Ramos (cell line): Measurements from ENCODE around the gene SLC1A2.

Experiments
- in situ Hi-C: fragments of 300-500 bp; cut with MboI; formaldehyde crosslinking; loops from one replicate; pipeline ENCODE4 v1.14.3; 2022; ENCODE audit warnings: low sequenced_read_pairs; ENCODE audit not compliant: unreplicated experiment

SLC1A2 gene

GRCh38 chr11:35414776-35415175 lies 4.6 kb downstream of the SLC1A2 start:
- in situ Hi-C loops: no loop called here

- in situ Hi-C loops: no loop called here
Measured at GRCh38 chr11:35414311-35414710, 5.0 kb downstream of the SLC1A2 start.

- in situ Hi-C loops: no loop called here
Measured at GRCh38 chr11:35413598-35413997, 5.8 kb downstream of the SLC1A2 start.

DNA sequence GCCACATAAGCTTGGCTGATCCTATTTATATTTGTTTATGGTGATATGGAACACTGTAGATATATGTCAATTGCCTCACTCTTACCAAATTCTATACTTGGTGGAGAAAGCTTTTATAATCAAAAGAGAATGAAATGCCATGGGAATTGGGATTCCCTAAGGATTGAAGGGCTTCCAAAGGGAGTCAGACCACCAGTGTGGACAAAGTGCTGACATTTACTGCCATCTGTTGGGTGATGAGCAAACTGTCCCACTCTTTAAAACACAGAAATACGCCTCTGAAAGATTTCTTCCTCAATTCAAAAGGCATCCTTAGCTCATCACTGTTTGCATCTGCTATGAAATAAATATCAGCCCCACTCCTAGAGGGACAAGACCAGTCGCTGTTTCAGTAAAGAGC lies 7.1 kb downstream of the SLC1A2 start:
- in situ Hi-C loops: no loop called here

- in situ Hi-C loops: loop anchor here (10.0 kb wide), 1 partner anchor 62 kb away; no protein-coding TSS in a partner anchor
Measured at GRCh38 chr11:35407041-35407440, 12.3 kb downstream of the SLC1A2 start.

GRCh38 chr11:35404388-35404775 lies 15.0 kb downstream of the SLC1A2 start:
- in situ Hi-C loops: loop anchor here (10.0 kb wide), 1 partner anchor 60 kb away; no protein-coding TSS in a partner anchor

DNA sequence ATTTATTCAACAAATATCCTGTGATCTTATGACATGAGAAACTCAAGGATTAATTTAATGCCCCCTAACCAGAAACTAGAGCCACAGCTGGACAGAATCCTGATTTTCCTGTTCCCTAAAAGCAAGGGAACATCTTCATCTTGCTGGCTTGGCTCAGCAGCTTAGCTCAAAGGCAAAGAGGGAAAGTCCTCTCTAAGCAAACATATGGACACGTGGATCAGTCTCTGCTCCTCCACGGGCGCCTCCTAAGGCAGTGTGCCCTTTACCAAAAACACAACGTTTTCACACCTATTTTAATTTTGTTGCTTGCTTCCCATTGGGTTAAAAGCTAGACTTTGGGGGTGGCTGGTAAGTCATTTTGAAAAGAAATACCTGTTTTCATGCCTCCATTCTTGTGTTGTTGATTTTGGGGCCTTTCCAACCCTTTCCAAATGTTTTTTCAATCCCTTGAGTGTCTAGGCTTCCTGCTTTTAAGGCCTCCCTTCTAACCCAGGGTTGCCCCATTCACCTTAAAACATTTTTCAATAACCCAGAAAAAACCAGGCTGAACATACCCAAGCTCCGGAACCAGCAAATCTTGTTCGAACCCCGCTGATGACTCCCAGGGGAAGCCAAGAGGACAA lies 15.5 kb downstream of the SLC1A2 start:
- in situ Hi-C loops: loop anchor here (10.0 kb wide), 1 partner anchor 59 kb away; no protein-coding TSS in a partner anchor

- in situ Hi-C loops: loop anchor here (10.0 kb wide), 1 partner anchor 58 kb away; no protein-coding TSS in a partner anchor
Measured at GRCh38 chr11:35402751-35403660, 16.4 kb downstream of the SLC1A2 start.

DNA sequence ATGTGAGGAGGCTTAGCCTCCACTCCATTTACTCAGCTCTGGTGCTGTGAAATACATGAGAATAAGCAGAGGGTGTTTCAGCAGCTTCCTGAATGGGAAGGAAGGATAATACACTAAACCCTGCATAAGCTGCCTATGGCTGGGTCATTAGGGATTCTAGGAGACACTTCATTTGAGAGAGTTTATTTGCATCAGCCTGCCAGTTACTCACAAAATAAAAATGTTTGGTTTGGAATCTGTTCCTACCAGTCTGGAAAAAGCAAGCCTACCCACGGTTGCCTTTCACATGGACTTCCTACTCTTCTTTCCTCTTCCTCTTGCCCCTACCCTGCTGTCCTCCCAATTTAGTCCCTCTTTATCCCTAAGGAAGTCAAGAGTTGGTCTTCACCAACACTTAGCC lies 20.5 kb downstream of the SLC1A2 start:
- in situ Hi-C loops: loop anchor here (25.0 kb wide), 1 partner anchor 812 kb away; no protein-coding TSS in a partner anchor

DNA sequence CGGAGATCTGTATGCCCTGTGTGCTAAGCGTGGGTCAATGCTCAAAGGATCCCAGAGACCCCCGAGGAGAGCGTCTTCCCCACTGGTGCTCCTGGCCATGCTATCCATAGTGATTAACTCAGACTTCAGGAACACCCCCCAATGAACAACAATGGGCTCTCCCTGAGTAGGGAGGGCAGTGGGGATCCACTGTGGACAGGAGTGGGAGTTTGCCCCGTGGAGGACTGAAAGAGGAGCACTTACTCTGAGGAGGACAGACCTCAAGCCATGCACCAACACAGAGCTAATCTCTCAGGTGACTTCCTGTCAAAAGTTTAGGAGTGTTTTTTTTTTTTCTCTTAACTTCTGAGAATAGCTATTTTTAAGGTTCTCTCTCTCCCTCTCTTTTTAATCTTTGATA lies 24.4 kb downstream of the SLC1A2 start:
- in situ Hi-C loops: loop anchor here (25.0 kb wide), 1 partner anchor 808 kb away; no protein-coding TSS in a partner anchor

DNA sequence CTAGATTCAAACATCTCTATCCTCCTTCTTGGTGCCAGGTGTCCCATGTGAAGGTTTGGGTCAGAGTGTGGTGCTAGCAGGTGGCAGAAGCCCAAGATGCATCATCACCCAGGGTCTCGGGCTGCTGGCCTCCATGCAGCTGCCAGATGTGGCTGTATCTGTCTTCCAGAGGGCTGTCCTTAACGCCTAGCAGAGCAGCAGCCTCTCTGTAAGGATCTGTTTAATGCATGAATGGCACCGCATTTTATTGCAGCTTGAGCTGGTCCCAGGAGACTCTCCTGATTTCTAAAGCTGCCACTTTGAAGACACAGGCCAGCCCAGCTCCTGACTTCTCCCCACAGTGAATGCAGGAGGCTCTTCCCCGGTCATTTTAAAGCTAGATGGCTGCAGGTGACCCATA lies 26.3 kb downstream of the SLC1A2 start:
- in situ Hi-C loops: loop anchor here (25.0 kb wide), 1 partner anchor 806 kb away; no protein-coding TSS in a partner anchor

DNA sequence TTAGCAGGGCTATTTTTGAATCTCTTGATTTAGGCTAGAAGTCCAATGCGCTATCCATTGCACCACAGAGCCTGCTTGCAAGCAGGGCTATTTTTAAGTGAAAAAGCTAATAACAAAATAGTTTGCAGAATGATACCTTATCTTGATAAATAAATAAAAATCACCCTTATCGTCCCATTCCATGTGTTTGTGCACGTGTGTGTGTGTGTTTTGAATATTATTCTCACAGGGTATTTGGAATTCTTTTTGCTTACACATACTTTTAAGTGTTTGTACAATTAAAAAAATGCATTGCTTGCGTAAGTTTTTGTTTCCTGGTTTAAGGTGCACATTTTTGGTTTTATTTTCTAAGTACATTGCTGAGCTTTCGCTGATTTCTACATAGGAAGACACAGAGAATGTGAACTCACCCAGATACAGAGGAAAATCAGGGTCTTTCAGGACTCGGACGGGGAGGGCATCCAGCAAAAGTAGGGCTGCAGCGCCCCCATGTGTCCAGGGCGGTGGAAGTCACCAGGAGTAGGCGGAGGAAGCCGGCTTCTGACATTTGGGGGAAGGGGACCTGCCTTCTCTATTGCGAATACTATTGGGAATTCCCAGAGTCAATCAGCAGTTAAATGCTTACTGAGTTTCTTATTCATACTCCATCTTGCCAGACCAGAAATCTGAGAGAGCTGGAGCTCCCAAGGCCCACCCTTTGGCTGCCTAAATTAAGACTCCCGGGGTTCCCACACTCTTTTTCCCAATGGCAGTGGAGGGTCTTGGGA lies 27.3 kb downstream of the SLC1A2 start:
- in situ Hi-C loops: loop anchor here (25.0 kb wide), 1 partner anchor 805 kb away; no protein-coding TSS in a partner anchor

DNA sequence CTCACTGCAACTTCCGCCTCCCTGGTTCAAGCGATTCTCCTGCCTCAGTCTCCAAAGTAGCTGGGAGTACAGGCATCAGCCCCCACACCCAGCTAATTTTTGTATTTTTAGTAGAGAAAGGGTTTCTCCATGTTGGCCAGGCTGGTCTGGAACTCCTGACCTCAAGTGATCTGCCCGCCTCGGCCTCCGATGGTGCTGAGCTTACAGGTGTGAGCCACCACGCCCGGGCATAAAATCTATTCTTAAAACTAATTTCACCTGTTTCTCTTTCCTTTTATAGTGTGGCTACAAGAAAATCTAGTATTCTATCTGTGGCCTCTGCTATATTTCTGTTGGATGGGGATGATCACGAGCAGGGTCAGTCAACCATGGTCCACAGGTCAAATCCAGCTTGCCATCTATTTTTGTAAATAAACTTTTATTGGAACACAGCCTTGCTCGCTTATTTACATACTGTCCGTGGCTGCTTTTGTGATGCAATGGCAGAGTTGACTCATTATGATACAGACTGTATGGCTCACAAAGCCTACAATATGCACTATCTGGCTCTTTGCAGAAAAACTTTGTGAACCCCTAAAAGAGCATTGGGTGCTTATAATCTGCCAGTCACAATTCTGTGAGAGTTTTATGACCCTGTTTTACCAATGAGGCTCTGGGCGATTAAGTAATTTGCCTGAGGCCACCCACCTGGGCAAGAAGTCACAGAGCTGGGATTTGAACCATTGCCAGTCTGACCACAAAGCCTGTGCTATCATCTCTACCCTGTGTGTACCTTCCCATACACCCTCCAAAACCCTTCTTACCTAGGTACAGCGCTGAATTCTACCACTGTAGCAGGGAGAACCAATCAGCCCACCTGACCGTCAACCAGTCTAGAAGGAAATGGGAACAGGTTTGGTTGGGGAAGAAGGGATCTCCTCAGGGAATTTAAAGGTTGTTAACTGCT lies 28.3 kb downstream of the SLC1A2 start:
- in situ Hi-C loops: loop anchor here (25.0 kb wide), 1 partner anchor 804 kb away; no protein-coding TSS in a partner anchor

- in situ Hi-C loops: loop anchor here (25.0 kb wide), 1 partner anchor 803 kb away; no protein-coding TSS in a partner anchor
Measured at GRCh38 chr11:35389897-35390465, 29.4 kb downstream of the SLC1A2 start.

DNA sequence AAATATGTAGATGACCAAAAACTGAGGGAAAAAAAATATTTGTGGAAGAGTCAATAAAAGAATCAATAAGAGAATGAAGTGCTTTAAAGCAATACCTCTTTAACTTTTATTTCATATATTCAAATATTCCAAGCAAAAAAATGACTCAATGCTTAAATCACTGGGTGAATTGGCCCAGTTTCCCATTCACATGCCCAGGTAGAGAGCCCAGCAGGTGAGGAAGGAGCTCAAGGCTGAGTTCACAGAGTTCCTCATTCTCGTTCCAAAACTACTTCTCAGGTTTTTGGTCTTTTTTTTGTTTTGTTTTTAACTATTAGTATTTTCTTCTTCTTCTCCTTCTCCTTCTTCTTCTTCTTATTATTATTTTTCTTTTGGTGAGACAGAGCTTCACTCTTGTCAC lies 30.2 kb downstream of the SLC1A2 start:
- in situ Hi-C loops: loop anchor here (25.0 kb wide), 1 partner anchor 802 kb away; no protein-coding TSS in a partner anchor

DNA sequence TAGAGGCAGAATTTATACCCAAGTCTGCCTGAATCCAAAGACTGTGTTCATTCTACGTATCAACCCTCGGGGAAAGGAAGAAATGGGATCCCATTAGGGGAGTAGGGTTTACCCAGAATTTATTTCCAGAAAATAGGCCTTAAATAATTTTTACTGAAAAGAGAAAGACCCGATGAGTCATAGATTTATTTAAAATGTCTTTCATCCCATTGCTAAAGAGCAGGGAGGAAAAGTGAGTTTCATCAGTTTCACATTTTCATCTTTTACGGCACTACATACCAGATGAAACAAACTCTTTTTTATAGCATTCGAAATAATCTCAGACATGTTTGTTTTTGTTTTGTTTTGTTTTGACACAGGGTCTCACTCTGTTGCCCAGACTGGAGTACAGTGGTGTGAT lies 31.3 kb downstream of the SLC1A2 start:
- in situ Hi-C loops: loop anchor here (25.0 kb wide), 1 partner anchor 801 kb away; no protein-coding TSS in a partner anchor

DNA sequence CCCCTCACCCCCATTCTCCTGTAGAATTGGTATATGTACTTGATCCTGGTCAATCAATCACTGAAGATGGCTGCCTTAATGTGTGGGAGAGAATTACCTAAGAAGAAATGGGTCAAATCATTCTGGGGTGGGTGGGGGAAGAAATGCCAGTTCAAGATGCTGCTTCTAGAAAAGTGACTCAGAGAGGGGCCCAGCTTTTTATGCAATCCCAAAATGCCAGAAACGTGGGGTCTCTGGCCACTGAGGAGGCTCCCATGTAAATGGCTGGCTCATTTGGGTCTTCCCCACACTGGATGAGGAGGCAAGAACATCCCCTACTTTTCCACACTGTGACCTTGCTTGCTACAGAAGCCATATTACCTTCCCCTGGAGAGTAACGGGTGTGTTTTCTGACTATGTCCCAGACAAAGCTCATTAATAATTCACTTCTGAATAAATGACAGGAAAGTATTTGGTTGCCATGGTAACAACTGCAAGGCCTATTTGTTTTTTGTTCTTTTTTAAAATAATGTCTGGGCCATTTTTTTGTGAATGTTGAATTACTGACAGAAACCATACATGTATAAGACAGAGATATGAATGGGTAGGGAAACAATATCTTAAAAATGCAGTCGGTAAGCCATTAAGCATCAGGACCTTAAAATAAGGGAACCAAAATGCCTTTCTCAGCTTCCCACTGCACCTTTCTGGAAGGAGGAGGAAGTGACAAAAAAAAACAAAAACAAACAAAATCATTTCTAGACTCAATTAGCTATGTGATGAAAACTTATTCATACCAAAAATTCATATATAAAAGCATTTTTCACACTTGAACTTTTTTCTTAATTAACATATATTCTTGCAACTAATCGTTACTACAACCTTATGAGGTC lies 32.0 kb downstream of the SLC1A2 start:
- in situ Hi-C loops: loop anchor here (25.0 kb wide), 1 partner anchor 800 kb away; no protein-coding TSS in a partner anchor

GRCh38 chr11:35383953-35384352 lies 35.4 kb downstream of the SLC1A2 start:
- in situ Hi-C loops: loop anchor here (25.0 kb wide), 1 partner anchor 797 kb away; no protein-coding TSS in a partner anchor
